CD4-positive, CD25-positive, alpha-beta regulatory T cell (primary cell): ENCODE results near the gene CKAP2. TPM values are rescaled to one million over a fixed set of nuclear protein-coding genes. Genes with fewer than 3 reads are reported as not detected.

ENCODE experiments used
- ATAC-seq, 2 donors: fragments of 150-1000 bp; cut with Tn5 transposase; one replicate each; pipeline ENCODE4 v1.10.0; 2021; ENCODE audit warnings: low read depth in 2 of 2, moderate number of reproducible peaks in 2 of 2, moderate library complexity in 1 of 2
- DNase-seq, 3 donors: peaks; one replicate each; pipeline versions ENCODE4 v3.0.0 to v3.0.0-alpha.2; 2012 to 2022; ENCODE audit warnings: mixed read lengths in 1 of 3
- H3K27ac ChIP-seq: one replicate; pipeline ENCODE4 v1.7.0; 2013; ENCODE audit warnings: mild to moderate bottlenecking, low read length; ENCODE audit not compliant: insufficient read depth, poor library complexity, severe bottlenecking
- H3K27me3 ChIP-seq: one replicate; pipeline ENCODE4 v1.7.0; 2013; ENCODE audit warnings: low read length; ENCODE audit not compliant: control insufficient read depth, insufficient read depth
- H3K36me3 ChIP-seq: one replicate; pipeline ENCODE4 v1.7.0; 2013; ENCODE audit warnings: mild to moderate bottlenecking, low read length, moderate library complexity; ENCODE audit not compliant: control insufficient read depth, insufficient read depth
- H3K4me1 ChIP-seq: 2 replicates; pipeline ENCODE4 v1.7.0; 2013; ENCODE audit warnings: mild to moderate bottlenecking, low read length; ENCODE audit not compliant: insufficient read depth, control insufficient read depth, poor library complexity, severe bottlenecking
- H3K4me3 ChIP-seq: one replicate; pipeline ENCODE4 v1.7.0; 2013; ENCODE audit warnings: low read depth, mild to moderate bottlenecking, low read length, moderate library complexity
- H3K9me3 ChIP-seq, 2 experiments: 1 replicate in 1 of 2; 2 replicates in 1 of 2; pipeline ENCODE4 v1.7.0; 2013; ENCODE audit warnings: low read length in 2 of 2, mild to moderate bottlenecking in 1 of 2, moderate library complexity in 1 of 2; ENCODE audit not compliant: control insufficient read depth in 2 of 2
- H3K27ac Mint-ChIP-seq, 3 donors: one replicate each; pipeline ENCODE4 v1.8.0; 2020 to 2022; ENCODE audit warnings: mild to moderate bottlenecking in 3 of 3, mixed read lengths in 3 of 3, moderate library complexity in 2 of 3
- H3K27me3 Mint-ChIP-seq: one replicate; pipeline ENCODE4 v1.8.0; 2022; ENCODE audit warnings: mild to moderate bottlenecking, mixed read lengths
- H3K36me3 Mint-ChIP-seq: one replicate; pipeline ENCODE4 v1.8.0; 2020; ENCODE audit warnings: mixed read lengths
- H3K4me1 Mint-ChIP-seq, 4 donors: one replicate each; pipeline ENCODE4 v1.8.0; 2020 to 2022; ENCODE audit warnings: mixed read lengths in 4 of 4, mild to moderate bottlenecking in 1 of 4
- H3K4me3 Mint-ChIP-seq, 4 donors: one replicate each; pipeline ENCODE4 v1.8.0; 2020 to 2022; ENCODE audit warnings: mild to moderate bottlenecking in 4 of 4, mixed read lengths in 4 of 4, moderate library complexity in 3 of 4
- H3K9me3 Mint-ChIP-seq, 7 donors: one replicate each; pipeline ENCODE4 v1.8.0; 2020 to 2022; ENCODE audit warnings: mixed read lengths in 7 of 7, mild to moderate bottlenecking in 3 of 7, moderate library complexity in 2 of 7
- polyA plus RNA-seq, 4 donors: library from polyadenylated mRNA; unstranded; fragments of 300-500 nt; fragmentation: Illumina TruSeq; gene quantifications; one replicate each; pipeline ENCODE4 v1.2.3, GENCODE V29; 2021
- total RNA-seq: library from RNA; stranded (reverse); gene quantifications from one replicate; pipeline ENCODE4 v1.2.3, GENCODE V29; 2022

The CKAP2 gene
- total and polyA plus RNA-seq, 5 donors from 2014 or later = 20.1 to 36.7 (median 26.7) TPM

GRCh38 chr13:52447354-52447753 lies 7.9 kb upstream of the CKAP2 start:
- no peaks in the 10 kb centered on the region for H3K9me3 Mint-ChIP-seq
- H3K36me3 Mint-ChIP-seq = no peaks in the 10 kb centered on the region
- peak overlapping the region in 1 of 3 donors; percentile 81 for H3K27ac Mint-ChIP-seq

GRCh38 chr13:52447815-52448552 lies 7.3 kb upstream of the CKAP2 start:
- no peak for ATAC-seq
- peak overlapping the region in 1 of 3 donors; percentile 81 for H3K27ac Mint-ChIP-seq
- no peaks in the 10 kb centered on the region for H3K27me3 ChIP-seq
- H3K4me3 ChIP-seq = peak overlapping the region; percentile 66
- no peak overlapping the region for H3K27ac ChIP-seq
- H3K4me1 ChIP-seq = peaks cover 36% of the 10 kb centered on the region
- H3K9me3 Mint-ChIP-seq = no peaks in the 10 kb centered on the region
- H3K4me1 Mint-ChIP-seq = peaks cover 27 to 49% (median 35%) of the 10 kb centered on the region in 4 donors
- H3K36me3 Mint-ChIP-seq = no peaks in the 10 kb centered on the region
- H3K27me3 Mint-ChIP-seq = no peaks in the 10 kb centered on the region
- no peaks in the 10 kb centered on the region for H3K9me3 ChIP-seq
- no peak for DNase-seq
- H3K4me3 Mint-ChIP-seq = peak overlapping the region; percentile 25 to 92 (median 88)
- H3K36me3 ChIP-seq = peaks cover 6% of the 10 kb centered on the region

More at GRCh38 chr13:52447354-52447753, 7.9 kb upstream of the CKAP2 start:
- H3K4me3 Mint-ChIP-seq = peak overlapping the region in 2 of 4 donors; percentile 27 to 36
- DNase-seq = no peak
- H3K27me3 Mint-ChIP-seq = no peaks in the 10 kb centered on the region
- peaks cover 36% of the 10 kb centered on the region for H3K4me1 ChIP-seq
- no peak for ATAC-seq
- peaks cover 31 to 55% (median 40%) of the 10 kb centered on the region in 4 donors for H3K4me1 Mint-ChIP-seq
- H3K27me3 ChIP-seq = no peaks in the 10 kb centered on the region
- H3K36me3 ChIP-seq = peaks cover 6% of the 10 kb centered on the region
- H3K27ac ChIP-seq = no peak overlapping the region
- H3K9me3 ChIP-seq = no peaks in the 10 kb centered on the region
- H3K4me3 ChIP-seq = peak overlapping the region; percentile 30

DNA sequence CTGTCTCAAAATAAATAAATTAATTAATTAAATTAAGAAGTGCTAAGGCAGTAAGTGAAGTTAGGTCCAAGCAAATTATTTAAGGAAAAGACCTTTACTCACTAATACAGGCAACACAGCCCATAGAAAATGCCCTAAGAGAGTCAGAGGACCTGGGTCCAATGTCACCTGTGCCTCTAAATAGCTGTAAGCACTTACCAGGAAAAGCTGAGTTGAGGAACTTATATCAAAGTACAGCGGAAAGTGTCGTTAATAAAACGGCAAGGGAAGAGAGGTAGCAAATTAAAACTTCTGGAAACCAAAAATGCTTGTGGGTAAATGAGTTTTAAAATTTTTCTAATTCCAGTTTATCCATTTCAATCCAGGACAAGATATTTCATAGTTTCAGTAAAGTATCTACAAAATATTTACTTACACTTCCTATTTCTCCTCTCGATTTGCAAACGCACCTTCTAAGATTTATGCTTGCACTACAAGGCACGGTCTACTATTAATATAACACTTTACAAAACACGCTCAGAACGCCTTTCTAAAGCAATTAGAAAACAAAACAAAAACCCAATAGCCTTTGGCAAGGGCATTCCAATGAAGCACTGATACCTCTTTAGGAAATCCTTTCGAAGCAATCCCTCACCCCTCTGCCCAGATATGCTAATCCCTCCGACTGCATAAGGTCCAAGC lies 5.8 kb upstream of the CKAP2 start:
- no peaks in the 10 kb centered on the region for H3K9me3 ChIP-seq
- no peaks in the 10 kb centered on the region for H3K27me3 ChIP-seq
- ATAC-seq (no peak), DNase-seq (peak in 1 of 3 donors; percentile 4)
- H3K4me3 ChIP-seq = peak overlapping the region; percentile 98
- no peaks in the 10 kb centered on the region for H3K9me3 Mint-ChIP-seq
- peak overlapping the region; percentile 91 to 99 (median 92) for H3K4me3 Mint-ChIP-seq
- H3K4me1 ChIP-seq = peaks cover 43% of the 10 kb centered on the region
- H3K36me3 ChIP-seq = peaks cover 4% of the 10 kb centered on the region
- H3K36me3 Mint-ChIP-seq = no peaks in the 10 kb centered on the region
- no peaks in the 10 kb centered on the region for H3K27me3 Mint-ChIP-seq
- peak overlapping the region; percentile 61 for H3K27ac ChIP-seq
- H3K4me1 Mint-ChIP-seq = peaks cover 21 to 54% (median 36%) of the 10 kb centered on the region in 4 donors
- peak overlapping the region; percentile 81 to 94 (median 90) for H3K27ac Mint-ChIP-seq

GRCh38 chr13:52450012-52450792 lies 5.1 kb upstream of the CKAP2 start, which contains the start of gene VPS36:
Gene VPS36 (minus strand): TSS chr13:52450634. CDS start chr13:52450594, 40 bp downstream.
- Histone ChIP-seq H3K4me3 (peak within 1 kb of the TSS; percentile 98), H3K36me3 (no peaks in the 10 kb centered on the region), H3K4me1 (peaks cover 47% of the 10 kb centered on the region), H3K27ac (peak within 1 kb of the TSS; percentile 61), H3K27me3 (no peaks in the 10 kb centered on the region), H3K9me3 (no peaks in the 10 kb centered on the region)
- Mint-ChIP-seq H3K27me3 (no peaks in the 10 kb centered on the region), H3K36me3 (no peaks in the 10 kb centered on the region), H3K4me3 (peak within 1 kb of the TSS; percentile 91 to 99 (median 92)), H3K9me3 (no peaks in the 10 kb centered on the region), H3K27ac (peak within 1 kb of the TSS; percentile 89 to 94 (median 90)), H3K4me1 (peaks cover 17 to 56% (median 38%) of the 10 kb centered on the region in 4 donors)
- ATAC-seq (peak; percentile 78), DNase-seq (peak; percentile 88 to 96 (median 94))

GRCh38 chr13:52450793-52451116 lies 4.5 kb upstream of the CKAP2 start:
- H3K9me3 ChIP-seq = no peaks in the 10 kb centered on the region
- H3K4me1 ChIP-seq = peaks cover 48% of the 10 kb centered on the region
- Mint-ChIP-seq H3K27ac (peak overlapping the region; percentile 66 to 89 (median 67)), H3K4me1 (peaks cover 17 to 56% (median 38%) of the 10 kb centered on the region in 4 donors), H3K4me3 (peak overlapping the region; percentile 80 to 92 (median 86)), H3K27me3 (no peaks in the 10 kb centered on the region), H3K36me3 (no peaks in the 10 kb centered on the region), H3K9me3 (no peaks in the 10 kb centered on the region)
- no peaks in the 10 kb centered on the region for H3K27me3 ChIP-seq
- H3K4me3 ChIP-seq = peak overlapping the region; percentile 49
- peak overlapping the region; percentile 61 for H3K27ac ChIP-seq
- DNase-seq (no peak), ATAC-seq (no peak)
- no peaks in the 10 kb centered on the region for H3K36me3 ChIP-seq

DNA sequence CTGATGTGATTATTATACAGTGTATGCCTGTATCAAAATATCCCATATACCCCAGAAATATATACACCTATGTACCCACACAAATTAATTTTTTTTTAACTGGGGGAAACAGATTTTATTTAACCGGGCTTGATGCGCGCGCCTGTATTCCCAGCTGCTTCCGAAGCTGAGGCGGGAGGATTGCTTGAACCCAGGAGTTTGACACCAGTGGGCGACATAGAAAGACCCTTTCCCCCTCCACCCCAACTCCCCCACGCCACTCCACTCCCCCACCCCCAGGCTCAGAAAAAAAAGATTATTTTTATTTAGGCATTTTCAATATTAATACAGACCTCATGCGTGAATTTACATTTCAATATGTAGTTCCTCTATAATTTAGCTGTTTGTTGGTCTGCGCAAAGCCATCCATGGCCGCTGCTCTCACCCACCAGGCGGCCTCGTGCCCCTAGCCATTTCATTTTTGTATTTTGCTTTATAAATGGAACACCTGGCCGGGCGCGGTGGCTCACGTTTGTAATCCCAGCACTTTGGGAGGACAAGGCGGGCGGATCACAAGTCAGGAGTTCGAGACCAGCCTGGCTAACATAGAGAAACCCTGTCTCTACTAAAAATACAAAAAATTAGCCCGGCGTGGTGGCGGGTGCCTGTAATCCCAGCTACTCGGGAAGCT lies 4.0 kb upstream of the CKAP2 start:
- DNase-seq = no peak
- no peaks in the 10 kb centered on the region for H3K27me3 Mint-ChIP-seq
- no peak for ATAC-seq
- H3K27ac ChIP-seq = peak overlapping the region; percentile 61
- H3K27ac Mint-ChIP-seq = peak overlapping the region; percentile 66 to 89 (median 67)
- peaks cover 54% of the 10 kb centered on the region for H3K4me1 ChIP-seq
- peaks cover 20 to 58% (median 39%) of the 10 kb centered on the region in 4 donors for H3K4me1 Mint-ChIP-seq
- H3K9me3 ChIP-seq = no peaks in the 10 kb centered on the region
- H3K9me3 Mint-ChIP-seq = no peaks in the 10 kb centered on the region
- no peak overlapping the region for H3K4me3 ChIP-seq
- H3K4me3 Mint-ChIP-seq = peak overlapping the region; percentile 80 to 92 (median 86)
- H3K27me3 ChIP-seq = no peaks in the 10 kb centered on the region
- H3K36me3 Mint-ChIP-seq = no peaks in the 10 kb centered on the region
- no peaks in the 10 kb centered on the region for H3K36me3 ChIP-seq

- ATAC-seq = no peak
- Histone ChIP-seq H3K27ac (no peak overlapping the region), H3K4me3 (no peak overlapping the region), H3K27me3 (no peaks in the 10 kb centered on the region), H3K9me3 (no peaks in the 10 kb centered on the region), H3K36me3 (no peaks in the 10 kb centered on the region), H3K4me1 (peaks cover 56% of the 10 kb centered on the region)
- Mint-ChIP-seq H3K27ac (no peak overlapping the region), H3K27me3 (no peaks in the 10 kb centered on the region), H3K9me3 (no peaks in the 10 kb centered on the region), H3K36me3 (no peaks in the 10 kb centered on the region), H3K4me3 (peak overlapping the region in 2 of 4 donors; percentile 18 to 71), H3K4me1 (peaks cover 20 to 64% (median 41%) of the 10 kb centered on the region in 4 donors)
- DNase-seq = no peak
Measured at GRCh38 chr13:52452470-52452869, 2.8 kb upstream of the CKAP2 start.
